Fibroblast of peridontal ligament (primary cell): ENCODE results near the gene TGFBR3.

ENCODE experiments used
- DNase-seq: peaks from one replicate; pipeline ENCODE4 v3.0.0-alpha.2; 2010; ENCODE audit errors: extremely low read depth

Gene TGFBR3

GRCh38 chr1:91687452-91687851 lies 198.5 kb downstream of the TGFBR3 start:
- peak; percentile 50 for DNase-seq

GRCh38 chr1:91685994-91686393 lies 200.0 kb downstream of the TGFBR3 start:
- peak; percentile 35 for DNase-seq

GRCh38 chr1:91684481-91685196 lies 201.3 kb downstream of the TGFBR3 start:
- peak; percentile 79 for DNase-seq

- no peak for DNase-seq
Measured at GRCh38 chr1:91683598-91683951, 202.4 kb downstream of the TGFBR3 start.

- DNase-seq: no peak
Measured at GRCh38 chr1:91682882-91683597, 202.9 kb downstream of the TGFBR3 start.

- no peak for DNase-seq
Measured at GRCh38 chr1:91680556-91681155, 205.3 kb downstream of the TGFBR3 start.

GRCh38 chr1:91679446-91679845 lies 206.5 kb downstream of the TGFBR3 start:
- DNase-seq: no peak

GRCh38 chr1:91676030-91676429 lies 209.9 kb downstream of the TGFBR3 start:
- DNase-seq: no peak

GRCh38 chr1:91674107-91674506 lies 211.8 kb downstream of the TGFBR3 start:
- no peak for DNase-seq

GRCh38 chr1:91673613-91674012 lies 212.3 kb downstream of the TGFBR3 start:
- no peak for DNase-seq

GRCh38 chr1:91672601-91673161 lies 213.3 kb downstream of the TGFBR3 start:
- DNase-seq: no peak

- DNase-seq: no peak
Measured at GRCh38 chr1:91670781-91671180, 215.2 kb downstream of the TGFBR3 start.

GRCh38 chr1:91669584-91670350 lies 216.2 kb downstream of the TGFBR3 start:
- DNase-seq: no peak

GRCh38 chr1:91666651-91667050 lies 219.3 kb downstream of the TGFBR3 start:
- DNase-seq: peak; percentile 41

GRCh38 chr1:91661121-91661520 lies 224.8 kb downstream of the TGFBR3 start:
- no peak for DNase-seq

GRCh38 chr1:91660708-91661107 lies 225.2 kb downstream of the TGFBR3 start:
- no peak for DNase-seq

GRCh38 chr1:91655912-91656449 lies 230.0 kb downstream of the TGFBR3 start:
- no peak for DNase-seq

- no peak for DNase-seq
Measured at GRCh38 chr1:91653183-91653582, 232.8 kb downstream of the TGFBR3 start.

GRCh38 chr1:91651661-91652071 lies 234.3 kb downstream of the TGFBR3 start:
- DNase-seq: peak; percentile 89

- DNase-seq: no peak
Measured at GRCh38 chr1:91651243-91651642, 234.7 kb downstream of the TGFBR3 start.

- DNase-seq: peak; percentile 99
Measured at GRCh38 chr1:91650764-91651163, 235.2 kb downstream of the TGFBR3 start.

- no peak for DNase-seq
Measured at GRCh38 chr1:91647061-91647460, 238.9 kb downstream of the TGFBR3 start.
